IPS DF 6.9 (cell line): ENCODE results near the gene ACO2.
"Not testable (repeated sequence)": the region's sequence is repeated elsewhere in the genome, so short reads cannot be mapped to it uniquely, and the experiment has no call there.

ENCODE experiments used
- DNase-seq: peaks from one replicate; pipeline ENCODE4 v3.0.0-alpha.2; 2013; ENCODE audit warnings: low read depth, low spot score
- H3K27ac ChIP-seq: one replicate; pipeline ENCODE4 v1.5.1; 2013; ENCODE audit warnings: low read length, control low read depth
- H3K27me3 ChIP-seq: 2 replicates; pipeline ENCODE4 v1.6.1; 2013; ENCODE audit warnings: mild to moderate bottlenecking, low read length; ENCODE audit not compliant: control insufficient read depth, insufficient read depth
- H3K36me3 ChIP-seq: 2 replicates; pipeline ENCODE4 v1.6.1; 2013; ENCODE audit warnings: low read length; ENCODE audit not compliant: control insufficient read depth, insufficient read depth
- H3K4me1 ChIP-seq: 2 replicates; pipeline ENCODE4 v1.6.1; 2013; ENCODE audit warnings: low read length; ENCODE audit not compliant: control insufficient read depth, insufficient read depth
- H3K4me3 ChIP-seq: 2 replicates; pipeline ENCODE4 v1.5.1; 2013; ENCODE audit warnings: mild to moderate bottlenecking, low read length
- H3K9me3 ChIP-seq: 2 replicates; pipeline ENCODE4 v1.6.1; 2013; ENCODE audit warnings: low read length, inconsistent platforms; ENCODE audit not compliant: control insufficient read depth, insufficient read depth
- WGBS: extraction: QIAGEN DNeasy Blood & Tissue Kit; methylation state at CpG from one replicate; pipeline ENCODE4 v1.1.7; 2013; ENCODE audit warnings: mixed read lengths, missing lambda C conversion rate; ENCODE audit not compliant: insufficient read length, insufficient coverage; 5-methylcytosine and 5-hydroxymethylcytosine counted together

ACO2 gene

DNA sequence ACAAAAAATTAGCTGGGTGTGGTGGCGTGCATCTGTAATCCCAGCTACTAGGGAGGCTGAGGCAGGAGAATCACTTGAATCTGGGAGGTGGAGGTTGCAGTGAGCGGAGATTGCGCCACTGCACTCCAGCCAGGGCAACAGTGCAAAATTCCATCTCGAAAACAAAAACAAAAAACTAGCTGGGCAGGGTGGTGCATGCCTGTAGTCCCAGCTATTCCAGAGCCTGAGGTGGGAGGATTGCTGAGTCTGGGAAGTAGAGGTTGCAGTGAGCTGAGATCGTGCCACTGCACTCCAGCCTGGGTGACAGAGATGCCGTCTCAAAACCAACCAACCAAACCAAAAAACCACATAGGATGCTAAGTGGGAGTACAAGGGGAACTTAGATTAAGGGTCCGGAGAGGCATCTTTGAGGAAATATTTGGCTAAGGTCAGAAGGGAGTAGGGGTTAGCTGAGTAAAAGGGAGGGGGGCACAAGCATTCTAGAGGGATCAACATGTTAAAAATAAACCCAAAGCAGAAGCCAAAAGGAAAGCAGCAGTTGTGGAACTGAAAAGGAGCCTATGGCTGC lies 10.7 kb upstream of the ACO2 start:
- DNase-seq: no peak
- Histone ChIP-seq H3K27ac (no peak overlapping the region), H3K9me3 (no peaks in the 10 kb centered on the region), H3K4me3 (no peak overlapping the region), H3K36me3 (peaks cover 2% of the 10 kb centered on the region; the same call in 1 of the 2 replicates), H3K27me3 (no peaks in the 10 kb centered on the region), H3K4me1 (no peaks in the 10 kb centered on the region)
- no CpG with 5 or more reads among the region's 7 CpGs for WGBS

DNA sequence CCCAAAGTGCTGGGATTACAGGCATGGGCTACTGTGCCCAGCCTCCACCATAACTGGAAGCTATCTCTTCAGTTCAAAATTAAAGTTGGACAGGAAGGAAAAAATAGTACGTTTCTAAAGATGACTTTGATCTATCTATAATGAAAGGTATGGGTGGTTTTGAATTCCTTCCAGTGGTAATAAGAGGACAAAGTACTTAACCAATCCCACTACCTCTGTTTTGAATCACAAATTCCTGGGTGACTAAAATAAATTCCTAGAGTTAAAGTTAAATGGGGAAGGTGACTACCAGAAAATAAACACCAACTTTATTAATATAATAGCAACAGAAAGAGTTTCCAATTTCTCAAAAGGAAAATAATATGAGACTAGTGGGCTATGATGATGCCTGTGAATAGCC lies 9.5 kb upstream of the ACO2 start:
- H3K9me3 ChIP-seq: no peaks in the 10 kb centered on the region
- H3K27me3 ChIP-seq: no peaks in the 10 kb centered on the region
- H3K36me3 ChIP-seq: peaks cover 10% of the 10 kb centered on the region; the same call in 1 of the 2 replicates
- no peaks in the 10 kb centered on the region for H3K4me1 ChIP-seq
- no peak for DNase-seq
- no peak overlapping the region for H3K27ac ChIP-seq
- H3K4me3 ChIP-seq: no peak overlapping the region
- WGBS: no CpG with 5 or more reads among the region's 1 CpG

DNA sequence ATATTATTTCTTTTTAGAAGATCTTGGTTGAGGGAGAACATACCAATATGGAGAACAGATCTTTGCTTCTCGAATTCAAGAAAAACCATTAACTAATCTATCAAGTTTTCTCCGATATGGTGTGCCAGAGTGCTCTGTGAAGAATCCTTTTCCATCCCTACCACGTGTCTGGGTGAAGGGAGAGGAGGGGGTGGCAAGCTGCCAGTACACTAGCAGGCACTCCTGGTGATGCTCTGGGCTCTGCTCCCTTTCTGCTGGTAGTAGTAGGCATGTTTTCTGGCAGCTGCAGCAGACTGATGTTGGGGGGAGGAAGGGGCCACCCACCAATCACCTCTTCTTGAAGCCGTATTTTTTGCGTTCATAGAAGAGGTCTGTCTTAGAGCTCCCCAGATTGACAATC lies 8.8 kb upstream of the ACO2 start:
- H3K27ac ChIP-seq, H3K4me1 ChIP-seq, H3K27me3 ChIP-seq, H3K9me3 ChIP-seq, H3K4me3 ChIP-seq, DNase-seq: not testable (repeated sequence)
- WGBS: no CpG with 5 or more reads among the region's 5 CpGs
- peaks cover 15% of the 10 kb centered on the region; the same call in 1 of the 2 replicates for H3K36me3 ChIP-seq

DNA sequence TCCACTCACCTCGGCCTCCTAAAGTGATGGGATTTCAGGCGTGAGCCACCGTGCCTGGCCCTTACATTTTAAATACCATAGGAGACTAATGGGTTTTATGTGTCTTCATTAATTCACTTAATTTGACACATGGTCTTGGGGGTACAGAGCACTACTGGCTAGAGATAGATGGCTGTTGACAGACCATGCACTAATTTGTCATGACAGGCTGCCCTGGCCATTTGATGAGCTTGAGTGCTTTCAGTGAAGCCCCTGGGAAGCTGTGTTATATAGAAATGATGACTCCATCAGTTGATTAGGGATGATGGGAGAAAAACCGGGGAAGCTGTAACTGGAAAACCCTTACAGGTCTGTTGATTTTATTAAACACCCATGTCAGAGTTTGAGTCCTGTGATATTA lies 7.0 kb upstream of the ACO2 start:
- no peak overlapping the region for H3K4me3 ChIP-seq
- H3K9me3 ChIP-seq: no peaks in the 10 kb centered on the region
- DNase-seq: no peak
- no peaks in the 10 kb centered on the region for H3K27me3 ChIP-seq
- WGBS: no CpG with 5 or more reads among the region's 4 CpGs
- H3K4me1 ChIP-seq: no peaks in the 10 kb centered on the region
- H3K27ac ChIP-seq: no peak overlapping the region
- H3K36me3 ChIP-seq: peaks cover 22% of the 10 kb centered on the region; the same call in 1 of the 2 replicates

DNA sequence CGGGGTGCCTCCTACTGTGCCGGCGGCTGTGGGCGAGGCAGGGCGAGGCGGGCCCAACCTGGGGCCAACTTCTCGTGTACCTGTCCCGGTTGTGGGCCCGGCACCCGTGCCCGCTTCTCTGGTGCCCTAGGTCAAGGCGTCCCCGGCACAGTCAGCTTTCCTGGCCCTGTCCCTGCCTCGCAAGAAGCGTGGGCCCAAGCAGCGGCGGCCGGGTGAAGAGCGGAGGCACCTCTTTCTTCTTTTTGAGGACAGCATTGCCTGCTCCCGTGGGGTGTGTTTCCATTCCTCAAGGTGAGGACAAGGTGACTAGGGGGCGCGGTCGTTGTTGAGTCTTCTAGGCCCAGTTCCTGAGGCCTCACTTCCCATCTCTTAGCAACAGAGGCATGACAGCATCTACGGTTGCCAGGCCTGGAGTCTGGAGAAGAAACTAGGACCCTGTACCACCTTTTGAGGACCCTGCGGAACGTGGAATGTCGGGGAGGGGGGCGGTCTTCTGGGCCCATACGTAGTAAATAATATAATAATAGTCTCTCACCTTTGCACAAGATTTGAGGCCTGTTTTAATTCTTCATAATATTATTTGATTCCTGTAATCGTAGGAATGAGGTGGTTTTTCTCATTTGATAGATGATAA lies 418 bp downstream of the ACO2 start:
- H3K4me3 ChIP-seq: peak overlapping the region; percentile 90
- no CpG with 5 or more reads among the region's 30 CpGs for WGBS
- no peaks in the 10 kb centered on the region for H3K27me3 ChIP-seq
- H3K27ac ChIP-seq: no peak overlapping the region
- peaks cover 13% of the 10 kb centered on the region; the same call in 1 of the 2 replicates for H3K36me3 ChIP-seq
- DNase-seq: no peak
- no peaks in the 10 kb centered on the region for H3K9me3 ChIP-seq
- no peaks in the 10 kb centered on the region for H3K4me1 ChIP-seq

DNA sequence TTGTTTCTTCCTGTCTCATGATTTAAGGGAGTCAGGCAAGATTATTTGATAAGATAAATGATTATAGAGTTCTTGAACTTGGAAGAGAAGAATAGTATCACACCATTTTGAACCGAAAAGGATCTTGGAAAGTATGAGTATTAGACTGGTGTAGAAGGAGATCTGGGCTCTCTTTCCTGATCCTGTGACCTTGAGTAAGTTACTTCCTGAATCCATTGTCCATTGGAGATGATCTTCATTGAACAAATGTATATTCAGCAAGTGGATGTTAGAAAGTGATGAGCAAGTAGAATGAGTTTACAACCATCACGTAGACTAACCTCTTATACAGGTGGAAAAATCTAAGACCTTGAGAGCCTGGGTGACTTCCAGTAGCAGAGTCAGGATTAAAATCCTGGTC lies 2.0 kb downstream of the ACO2 start:
- H3K36me3 ChIP-seq: peaks cover 7% of the 10 kb centered on the region; the same call in 1 of the 2 replicates
- H3K9me3 ChIP-seq: no peaks in the 10 kb centered on the region
- H3K27me3 ChIP-seq: no peaks in the 10 kb centered on the region
- H3K4me3 ChIP-seq: no peak overlapping the region
- WGBS: no CpG with 5 or more reads among the region's 2 CpGs
- DNase-seq: no peak
- no peak overlapping the region for H3K27ac ChIP-seq
- no peaks in the 10 kb centered on the region for H3K4me1 ChIP-seq

DNA sequence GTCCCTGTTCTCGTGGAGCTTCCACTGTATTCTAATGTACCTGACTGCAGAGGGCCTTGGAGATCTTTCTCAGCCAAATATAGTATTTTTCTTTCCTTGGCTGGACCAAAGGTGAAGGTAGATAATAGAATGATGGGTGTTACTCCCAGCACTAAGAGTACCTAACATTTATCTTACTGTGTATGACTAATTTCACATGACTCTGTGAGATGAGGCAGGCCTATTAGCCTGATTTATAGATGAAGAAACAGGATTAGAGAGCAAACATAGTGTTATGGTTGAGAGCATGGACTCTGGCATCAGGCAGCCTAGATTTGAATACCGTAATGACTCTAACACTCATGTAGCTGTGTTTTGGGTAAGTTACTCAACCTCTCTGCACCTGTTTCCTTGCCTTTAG lies 2.7 kb downstream of the ACO2 start:
- no peak overlapping the region for H3K4me3 ChIP-seq
- no peaks in the 10 kb centered on the region for H3K4me1 ChIP-seq
- no CpG with 5 or more reads among the region's 2 CpGs for WGBS
- H3K27ac ChIP-seq: no peak overlapping the region
- H3K9me3 ChIP-seq: no peaks in the 10 kb centered on the region
- no peaks in the 10 kb centered on the region for H3K27me3 ChIP-seq
- H3K36me3 ChIP-seq: peaks cover 2% of the 10 kb centered on the region; the same call in 1 of the 2 replicates
- DNase-seq: no peak

DNA sequence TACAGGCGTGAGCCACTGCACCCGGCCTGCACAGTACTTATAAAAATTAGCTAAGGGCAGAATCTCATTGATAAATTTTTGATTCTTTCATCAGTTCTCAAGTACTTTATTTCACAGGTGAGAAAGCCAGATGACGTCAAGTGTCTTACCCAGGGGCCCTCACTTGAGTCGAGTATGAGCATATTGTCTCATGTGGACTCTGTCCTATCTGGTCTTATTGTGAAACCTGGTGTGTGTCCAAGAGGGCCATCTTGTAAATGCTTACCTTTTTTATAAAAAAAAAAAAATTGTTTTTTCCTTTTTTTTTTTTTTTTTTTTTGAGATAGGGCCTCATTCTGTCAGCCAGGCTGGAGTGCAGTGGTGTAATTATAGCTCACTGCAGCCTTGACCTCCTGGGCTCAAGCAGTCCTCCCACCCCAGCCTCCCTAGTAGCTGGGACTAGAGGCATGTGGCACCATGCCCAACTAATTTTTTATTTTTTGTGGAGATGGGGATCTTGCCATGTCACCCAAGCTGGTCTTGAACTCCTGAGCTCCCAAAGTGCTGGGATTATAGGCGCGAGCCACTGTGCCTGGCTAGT lies 6.0 kb downstream of the ACO2 start:
- Histone ChIP-seq H3K27me3 (no peaks in the 10 kb centered on the region), H3K9me3 (no peaks in the 10 kb centered on the region), H3K27ac (no peak overlapping the region), H3K4me1 (no peaks in the 10 kb centered on the region), H3K4me3 (no peak overlapping the region), H3K36me3 (no peaks in the 10 kb centered on the region)
- no CpG with 5 or more reads among the region's 6 CpGs for WGBS
- DNase-seq: no peak

DNA sequence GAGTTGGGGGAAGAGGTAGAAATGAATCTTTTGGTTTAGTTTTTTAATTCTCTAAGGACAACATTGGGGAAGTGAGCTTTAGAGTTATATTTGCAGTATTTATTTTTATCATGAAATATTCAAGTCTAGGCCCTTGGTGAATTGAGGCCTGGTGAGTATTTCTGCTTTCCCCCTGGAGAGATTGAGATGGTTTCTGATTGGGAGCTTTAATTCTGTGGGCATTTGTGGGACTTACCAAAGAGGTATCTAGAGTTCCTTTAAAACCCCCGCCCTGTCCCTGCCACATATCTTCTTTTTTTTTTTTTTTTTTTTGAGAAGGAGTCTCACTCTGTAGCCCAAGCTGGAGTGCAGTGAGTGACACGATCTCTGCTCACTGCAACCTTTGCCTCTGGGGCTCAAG lies 9.6 kb downstream of the ACO2 start:
- Histone ChIP-seq H3K27me3 (no peaks in the 10 kb centered on the region), H3K4me1 (peaks cover 13% of the 10 kb centered on the region), H3K36me3 (no peaks in the 10 kb centered on the region), H3K4me3 (no peak overlapping the region), H3K27ac (no peak overlapping the region), H3K9me3 (no peaks in the 10 kb centered on the region)
- DNase-seq: no peak
- WGBS: no CpG with 5 or more reads among the region's 2 CpGs

DNA sequence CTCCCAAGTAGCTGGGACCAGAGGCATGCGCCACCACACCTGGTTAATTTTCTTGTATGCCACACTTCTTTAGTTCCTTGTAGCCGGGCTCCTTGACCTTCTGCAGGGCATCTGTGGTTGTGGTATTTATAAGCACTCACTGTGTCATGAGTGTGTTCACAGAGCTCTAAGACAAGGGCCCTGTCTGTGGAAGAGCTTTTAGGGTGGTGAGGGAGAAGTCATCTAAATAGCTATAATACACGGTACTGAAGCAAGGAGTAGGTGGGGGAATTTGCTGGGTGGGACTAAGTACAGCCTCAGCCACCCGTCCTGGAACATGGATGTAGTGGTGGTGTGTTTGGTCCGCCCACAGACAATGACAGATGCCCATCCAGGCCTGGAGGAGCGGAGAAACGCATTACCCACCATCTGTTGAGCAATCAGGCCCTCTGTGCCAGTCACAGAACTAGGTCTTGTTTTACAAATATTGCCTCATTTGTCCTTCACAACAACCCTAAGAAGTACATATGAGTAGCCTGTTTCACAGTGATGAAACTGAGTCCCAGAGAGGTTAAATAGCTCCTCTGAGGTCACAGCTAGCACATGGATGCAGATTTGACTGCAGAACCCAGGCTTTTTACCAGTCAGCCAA lies 10.1 kb downstream of the ACO2 start:
- Histone ChIP-seq H3K4me3 (no peak overlapping the region), H3K27ac (no peak overlapping the region), H3K36me3 (no peaks in the 10 kb centered on the region), H3K9me3 (no peaks in the 10 kb centered on the region), H3K4me1 (peaks cover 13% of the 10 kb centered on the region), H3K27me3 (no peaks in the 10 kb centered on the region)
- WGBS: no CpG with 5 or more reads among the region's 7 CpGs
- DNase-seq: no peak
